Loucy (cell line): ENCODE results near the gene LRCH3.

Experiments
- H2AFZ ChIP-seq: fragments of 200-600 bp; sonication (generic); 2 replicates; pipeline ENCODE4 v1.6.0; 2016; ENCODE audit warnings: antibody characterized with exemption, mild to moderate bottlenecking, low read length, moderate library complexity
- H3F3A ChIP-seq: fragments of 200-600 bp; 2 replicates; pipeline ENCODE4 v1.6.0; 2016; ENCODE audit warnings: antibody characterized with exemption, low read depth, mild to moderate bottlenecking
- H3K27me3 ChIP-seq: fragments of 200-600 bp; sonication (generic); 2 replicates; pipeline ENCODE4 v1.6.1; 2014; ENCODE audit warnings: low read length, mild to moderate bottlenecking; ENCODE audit not compliant: insufficient read depth, poor library complexity, severe bottlenecking
- H3K36me3 ChIP-seq: fragments of 200-600 bp; sonication (generic); 2 replicates; pipeline ENCODE4 v1.6.1; 2016; ENCODE audit warnings: low read length; ENCODE audit not compliant: insufficient read depth
- H3K4me1 ChIP-seq: fragments of 200-600 bp; sonication (generic); 2 replicates; pipeline ENCODE4 v1.5.1; 2014; ENCODE audit warnings: low read length, mild to moderate bottlenecking; ENCODE audit not compliant: insufficient read depth, poor library complexity, severe bottlenecking
- H3K4me2 ChIP-seq: fragments of 200-600 bp; sonication (generic); 2 replicates; pipeline ENCODE4 v1.6.0; 2014; ENCODE audit warnings: antibody characterized with exemption, low read length, low read depth, mild to moderate bottlenecking; ENCODE audit not compliant: poor library complexity, severe bottlenecking
- H3K4me3 ChIP-seq: fragments of 200-600 bp; sonication (generic); 2 replicates; pipeline ENCODE4 v1.5.1; 2014; ENCODE audit warnings: low read length, mild to moderate bottlenecking, mixed read lengths; ENCODE audit not compliant: poor library complexity, severe bottlenecking
- H3K79me2 ChIP-seq: fragments of 200-600 bp; sonication (generic); 2 replicates; pipeline ENCODE4 v1.6.1; 2014; ENCODE audit warnings: low read length; ENCODE audit not compliant: insufficient read depth
- H3K9ac ChIP-seq: fragments of 200-600 bp; sonication (generic); 2 replicates; pipeline ENCODE4 v1.6.0; 2014; ENCODE audit warnings: mild to moderate bottlenecking, low read depth, low read length, moderate library complexity; ENCODE audit not compliant: poor library complexity, severe bottlenecking
- H3K9me2 ChIP-seq: fragments of 200-600 bp; sonication (generic); replicated peaks from 2 replicates; pipeline ENCODE4 v1.6.1; 2016; ENCODE audit warnings: low read depth, low read length, mixed read lengths
- H3K9me3 ChIP-seq: fragments of 200-600 bp; sonication (generic); 2 replicates; pipeline ENCODE4 v1.6.1; 2014; ENCODE audit warnings: mild to moderate bottlenecking, antibody characterized with exemption, low read length, low read depth; ENCODE audit not compliant: insufficient read depth
- H4K20me1 ChIP-seq: fragments of 200-600 bp; sonication (generic); 2 replicates; pipeline ENCODE4 v1.6.0; 2014; ENCODE audit warnings: antibody characterized with exemption, low read length, mild to moderate bottlenecking; ENCODE audit not compliant: insufficient read depth, poor library complexity, severe bottlenecking
- CTCF ChIP-seq: fragments of 200-600 bp; sonication (generic); conservative IDR thresholded peaks from 2 replicates; pipeline ENCODE4 v1.5.1; 2014; ENCODE audit warnings: mild to moderate bottlenecking, antibody characterized with exemption, low read length
- EZH2phosphoT487 ChIP-seq: fragments of 200-600 bp; IDR thresholded peaks from 2 replicates; pipeline ENCODE4 v1.6.1; 2018; ENCODE audit warnings: antibody characterized with exemption, mild to moderate bottlenecking, moderate library complexity, borderline replicate concordance

Gene LRCH3

GRCh38 chr3:197833930-197834715 lies 43.1 kb downstream of the LRCH3 start:
- Histone ChIP-seq H3K9me2 (no peaks in the 10 kb centered on the region), H3K79me2 (no peaks in the 10 kb centered on the region), H3K9me3 (no peaks in the 10 kb centered on the region), H3K4me2 (no peak overlapping the region), H3K4me1 (no peaks in the 10 kb centered on the region), H2AFZ (no peak overlapping the region), H3K36me3 (peaks cover 33% of the 10 kb centered on the region), H4K20me1 (no peaks in the 10 kb centered on the region), H3F3A (no peaks in the 10 kb centered on the region), H3K4me3 (no peak overlapping the region), H3K9ac (no peak overlapping the region), H3K27me3 (no peaks in the 10 kb centered on the region)
- TF ChIP-seq EZH2phosphoT487 (no peak), CTCF (no peak)

- H3K9ac ChIP-seq, result no peak overlapping the region
These were observed 44.5 kb downstream of the LRCH3 start for GRCh38 chr3:197835509-197835908.

GRCh38 chr3:197836244-197836643 lies 45.2 kb downstream of the LRCH3 start:
- TF ChIP-seq CTCF (no peak), EZH2phosphoT487 (no peak)
- Histone ChIP-seq H3K36me3 (peaks cover 35% of the 10 kb centered on the region; the same call in 1 of the 2 replicates), H2AFZ (no peak overlapping the region)

More at GRCh38 chr3:197835509-197835908, 44.5 kb downstream of the LRCH3 start:
- no peak for TF ChIP-seq CTCF
- TF ChIP-seq EZH2phosphoT487, result no peak
- H3F3A ChIP-seq, result no peaks in the 10 kb centered on the region
- no peaks in the 10 kb centered on the region for H3K4me1 ChIP-seq
- peaks cover 35% of the 10 kb centered on the region; the same call in 1 of the 2 replicates for H3K36me3 ChIP-seq
- H3K4me3 ChIP-seq, result no peak overlapping the region
- no peaks in the 10 kb centered on the region for H3K79me2 ChIP-seq
- no peaks in the 10 kb centered on the region for H4K20me1 ChIP-seq
- H3K9me3 ChIP-seq, result no peaks in the 10 kb centered on the region
- H3K4me2 ChIP-seq, result no peak overlapping the region
- no peak overlapping the region for H2AFZ ChIP-seq
- no peaks in the 10 kb centered on the region for H3K9me2 ChIP-seq
- H3K27me3 ChIP-seq, result no peaks in the 10 kb centered on the region

More at GRCh38 chr3:197836244-197836643, 45.2 kb downstream of the LRCH3 start:
- H3K9me2 ChIP-seq, result no peaks in the 10 kb centered on the region
- H3K9ac ChIP-seq, result no peak overlapping the region
- H3K4me1 ChIP-seq, result no peaks in the 10 kb centered on the region
- no peak overlapping the region for H3K4me2 ChIP-seq
- H3K79me2 ChIP-seq, result no peaks in the 10 kb centered on the region
- H3K9me3 ChIP-seq, result no peaks in the 10 kb centered on the region
- no peaks in the 10 kb centered on the region for H3F3A ChIP-seq
- H3K27me3 ChIP-seq, result no peaks in the 10 kb centered on the region
- H3K4me3 ChIP-seq, result no peak overlapping the region
- no peaks in the 10 kb centered on the region for H4K20me1 ChIP-seq
